Duodenal mucosa (tissue), 2 donors: ENCODE results near the gene EVC2.

Source experiments
- H3K27ac ChIP-seq: one replicate; pipeline ENCODE4 v1.7.0; 2013; ENCODE audit warnings: low read depth, low read length
- H3K27me3 ChIP-seq, 2 donors: one replicate each; pipeline ENCODE4 v1.7.0; 2013; ENCODE audit warnings: low read length in 2 of 2, control low read depth in 1 of 2; ENCODE audit not compliant: insufficient read depth in 2 of 2, control insufficient read depth in 1 of 2
- H3K36me3 ChIP-seq, 2 donors: one replicate each; pipeline ENCODE4 v1.7.0; 2013; ENCODE audit warnings: low read length in 2 of 2, control low read depth in 1 of 2; ENCODE audit not compliant: insufficient read depth in 2 of 2, control insufficient read depth in 1 of 2
- H3K4me1 ChIP-seq, 2 donors: one replicate each; pipeline ENCODE4 v1.7.0; 2013; ENCODE audit warnings: low read length in 2 of 2, control low read depth in 1 of 2; ENCODE audit not compliant: insufficient read depth in 2 of 2, control insufficient read depth in 1 of 2
- H3K4me3 ChIP-seq, 2 donors: one replicate each; pipeline ENCODE4 v1.7.0; 2013; ENCODE audit warnings: low read length in 2 of 2, low read depth in 1 of 2
- H3K9ac ChIP-seq, 2 donors: one replicate each; pipeline ENCODE4 v1.7.0; 2013; ENCODE audit warnings: low read length in 2 of 2, low read depth in 1 of 2
- H3K9me3 ChIP-seq, 2 donors: one replicate each; pipeline ENCODE4 v1.7.0; 2013; ENCODE audit warnings: low read length in 2 of 2, control low read depth in 1 of 2; ENCODE audit not compliant: control insufficient read depth in 1 of 2

EVC2 gene

DNA sequence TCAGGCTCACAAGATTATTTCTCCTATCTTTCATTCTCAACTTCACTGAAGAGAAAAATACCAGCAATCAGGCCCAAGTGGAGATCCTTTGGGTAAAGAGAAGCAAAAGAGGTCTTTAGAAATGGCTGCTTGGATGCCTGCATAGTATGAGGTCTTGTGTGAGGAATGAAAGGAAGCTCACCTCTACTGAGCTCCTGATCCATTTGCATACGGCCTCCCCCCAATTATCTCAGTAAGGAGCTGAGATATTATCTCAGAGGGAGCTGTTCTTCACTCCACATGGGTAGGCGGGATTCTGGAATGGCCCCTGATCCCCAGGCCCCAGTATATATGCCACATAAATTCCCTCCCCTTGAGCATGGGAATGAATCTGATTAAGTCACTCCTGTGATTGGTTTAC lies 75.8 kb downstream of the EVC2 start:
- Histone ChIP-seq H3K4me3 (no peak overlapping the region), H3K9me3 (no peaks in the 10 kb centered on the region), H3K27ac (no peak overlapping the region), H3K9ac (no peak overlapping the region), H3K4me1 (no peaks in the 10 kb centered on the region), H3K27me3 (no peaks in the 10 kb centered on the region), H3K36me3 (peaks cover 0 to 5% of the 10 kb centered on the region in 2 donors)

DNA sequence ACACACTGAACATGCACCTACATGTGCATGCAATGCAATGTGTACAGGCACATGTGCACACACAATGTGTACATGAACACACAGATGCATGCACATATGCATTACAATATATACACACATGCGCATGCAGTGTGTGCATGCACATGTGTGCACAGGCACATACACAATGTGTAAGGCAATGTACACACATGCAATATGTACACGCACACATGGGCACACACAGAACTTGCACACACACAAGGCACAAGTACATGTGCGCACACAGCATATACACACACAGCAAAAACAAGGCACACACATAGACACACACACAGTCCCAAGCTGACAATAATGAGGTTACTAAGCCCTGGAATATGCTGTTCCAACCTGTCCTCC lies 76.3 kb downstream of the EVC2 start:
- H3K4me1 ChIP-seq = no peaks in the 10 kb centered on the region
- no peak overlapping the region for H3K27ac ChIP-seq
- no peak overlapping the region for H3K9ac ChIP-seq
- no peaks in the 10 kb centered on the region for H3K9me3 ChIP-seq
- no peaks in the 10 kb centered on the region for H3K27me3 ChIP-seq
- peaks cover 0 to 5% of the 10 kb centered on the region in 2 donors for H3K36me3 ChIP-seq
- no peak overlapping the region for H3K4me3 ChIP-seq

DNA sequence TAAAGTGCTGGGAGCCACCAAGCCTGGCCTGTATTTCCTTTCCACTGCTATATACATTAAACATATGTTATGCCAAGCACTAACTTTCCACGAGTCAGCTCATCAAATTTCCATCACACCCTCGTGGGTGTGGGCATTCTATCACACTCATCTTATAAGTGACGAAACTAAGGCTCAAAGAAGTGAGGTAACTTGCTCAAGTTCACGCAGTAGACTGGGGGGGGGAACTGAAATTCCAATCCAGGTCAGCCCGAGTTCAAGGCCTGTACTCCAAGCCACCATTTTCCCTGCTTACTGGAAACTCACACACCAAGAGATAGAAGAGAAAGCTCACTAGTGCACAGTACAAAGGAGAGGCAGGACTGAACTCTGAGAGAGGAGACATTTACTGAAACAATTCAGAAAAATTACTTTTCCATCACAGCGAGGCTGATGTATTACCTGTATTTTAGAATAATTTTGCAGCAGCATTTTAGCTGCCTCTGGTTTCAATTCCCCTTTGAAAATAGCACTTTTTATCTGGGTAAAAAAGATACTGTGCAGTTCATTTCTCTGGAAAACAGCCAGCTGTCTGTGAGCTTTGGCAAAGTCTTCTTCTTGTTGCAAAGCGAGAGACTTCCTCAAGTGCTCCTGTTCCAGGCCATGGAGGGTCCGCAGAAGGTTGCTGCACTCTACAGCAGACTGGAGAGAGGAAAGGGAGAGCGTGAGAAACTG lies 76.8 kb downstream of the EVC2 start:
- Histone ChIP-seq H3K9me3 (no peaks in the 10 kb centered on the region), H3K36me3 (peaks cover 0 to 5% of the 10 kb centered on the region in 2 donors), H3K4me1 (no peaks in the 10 kb centered on the region), H3K4me3 (no peak overlapping the region), H3K27ac (no peak overlapping the region), H3K27me3 (no peaks in the 10 kb centered on the region), H3K9ac (no peak overlapping the region)

DNA sequence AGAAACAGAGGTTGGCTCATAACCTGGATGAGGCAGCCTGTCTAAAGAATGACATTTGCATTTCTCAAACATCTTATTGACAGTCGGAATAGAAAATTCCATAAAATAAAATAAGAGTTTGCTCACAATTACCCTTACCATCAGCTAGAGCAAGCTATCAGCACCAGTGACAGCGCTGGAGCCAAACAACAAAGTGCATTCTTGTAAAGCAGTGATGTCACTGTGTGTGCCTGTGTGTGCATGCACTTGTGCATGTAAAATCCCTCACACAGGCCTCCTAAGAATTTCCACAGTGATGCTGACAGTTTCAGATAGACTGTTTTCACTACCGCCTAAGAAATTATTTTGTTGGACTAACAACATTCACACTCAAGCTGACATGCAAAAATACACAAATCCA lies 77.6 kb downstream of the EVC2 start:
- Histone ChIP-seq H3K9me3 (no peaks in the 10 kb centered on the region), H3K27ac (no peak overlapping the region), H3K4me3 (no peak overlapping the region), H3K27me3 (no peaks in the 10 kb centered on the region), H3K9ac (no peak overlapping the region), H3K36me3 (peaks cover 0 to 5% of the 10 kb centered on the region in 2 donors), H3K4me1 (no peaks in the 10 kb centered on the region)

DNA sequence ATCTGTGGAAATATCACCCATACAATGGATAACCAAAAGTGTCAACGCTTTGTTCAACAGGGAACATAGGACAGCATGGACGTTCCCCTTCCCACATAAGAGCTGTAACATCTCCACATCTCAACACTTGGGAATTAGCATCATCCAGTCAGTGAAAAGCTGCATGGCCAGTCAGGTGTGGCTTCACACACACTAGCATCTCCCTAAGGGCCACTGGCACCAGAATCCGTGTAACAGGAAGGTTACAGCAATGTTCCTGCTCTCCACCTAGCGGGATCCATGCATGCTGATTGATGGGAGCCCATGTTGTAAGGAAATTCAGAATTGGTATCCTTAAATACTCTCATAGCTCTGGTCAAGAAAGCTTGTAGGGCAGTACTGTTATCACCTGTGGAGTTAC lies 78.8 kb downstream of the EVC2 start:
- Histone ChIP-seq H3K4me3 (no peak overlapping the region), H3K36me3 (peaks cover 6 to 12% of the 10 kb centered on the region in 2 donors), H3K9ac (no peak overlapping the region), H3K4me1 (no peaks in the 10 kb centered on the region), H3K27me3 (no peaks in the 10 kb centered on the region), H3K9me3 (no peaks in the 10 kb centered on the region), H3K27ac (no peak overlapping the region)

DNA sequence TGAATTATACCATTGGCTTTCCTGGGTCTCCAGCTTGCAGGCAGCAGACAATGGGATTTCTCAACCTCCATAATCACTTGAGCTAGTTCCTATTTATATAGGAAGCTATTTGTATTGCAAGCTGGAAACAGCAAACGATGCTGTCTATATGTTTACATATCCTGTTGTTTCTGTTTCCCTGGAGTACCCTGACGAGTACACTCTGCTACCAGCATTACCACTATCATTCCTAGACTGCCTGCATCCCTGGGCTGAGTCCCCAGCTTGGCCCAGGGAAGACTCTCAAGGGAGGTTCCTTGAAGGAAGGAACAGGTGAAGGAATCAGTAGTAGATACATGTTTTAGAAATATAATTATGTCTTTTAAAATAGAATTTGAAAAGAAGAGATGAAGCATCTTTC lies 81.4 kb downstream of the EVC2 start:
- peaks cover 7 to 12% of the 10 kb centered on the region in 2 donors for H3K36me3 ChIP-seq

DNA sequence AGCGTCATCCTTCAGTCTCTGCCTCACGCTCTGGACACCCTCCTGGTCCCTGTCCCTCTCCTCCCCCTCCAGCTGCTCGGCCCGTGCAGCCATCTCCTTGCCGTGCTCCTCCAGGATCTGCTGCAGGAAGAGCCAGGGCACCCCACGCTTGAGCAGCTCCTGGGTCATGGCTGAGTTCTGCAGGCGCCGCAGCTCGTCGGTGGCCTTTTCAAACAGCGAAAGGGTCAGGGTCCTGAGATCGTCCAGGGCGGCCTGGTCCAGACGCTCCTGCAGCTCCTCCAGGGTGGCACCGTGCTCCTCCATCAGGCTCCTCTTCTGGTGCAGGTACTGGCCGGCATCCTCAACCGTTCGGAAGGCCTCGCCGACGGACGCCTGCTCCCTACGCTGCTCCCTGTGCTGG lies 85.8 kb downstream of the EVC2 start:
- Histone ChIP-seq H3K27me3 (no peaks in the 10 kb centered on the region), H3K9me3 (no peaks in the 10 kb centered on the region), H3K9ac (no peak overlapping the region), H3K4me1 (no peaks in the 10 kb centered on the region), H3K27ac (no peak overlapping the region), H3K4me3 (no peak overlapping the region), H3K36me3 (peaks cover 7 to 14% of the 10 kb centered on the region in 2 donors)

More for the DNA sequence above, 81.4 kb downstream of the EVC2 start:
- H3K4me1 ChIP-seq = no peaks in the 10 kb centered on the region
- H3K27me3 ChIP-seq = no peaks in the 10 kb centered on the region
- H3K9ac ChIP-seq = no peak overlapping the region
- H3K9me3 ChIP-seq = no peaks in the 10 kb centered on the region
- H3K4me3 ChIP-seq = no peak overlapping the region
- H3K27ac ChIP-seq = no peak overlapping the region

DNA sequence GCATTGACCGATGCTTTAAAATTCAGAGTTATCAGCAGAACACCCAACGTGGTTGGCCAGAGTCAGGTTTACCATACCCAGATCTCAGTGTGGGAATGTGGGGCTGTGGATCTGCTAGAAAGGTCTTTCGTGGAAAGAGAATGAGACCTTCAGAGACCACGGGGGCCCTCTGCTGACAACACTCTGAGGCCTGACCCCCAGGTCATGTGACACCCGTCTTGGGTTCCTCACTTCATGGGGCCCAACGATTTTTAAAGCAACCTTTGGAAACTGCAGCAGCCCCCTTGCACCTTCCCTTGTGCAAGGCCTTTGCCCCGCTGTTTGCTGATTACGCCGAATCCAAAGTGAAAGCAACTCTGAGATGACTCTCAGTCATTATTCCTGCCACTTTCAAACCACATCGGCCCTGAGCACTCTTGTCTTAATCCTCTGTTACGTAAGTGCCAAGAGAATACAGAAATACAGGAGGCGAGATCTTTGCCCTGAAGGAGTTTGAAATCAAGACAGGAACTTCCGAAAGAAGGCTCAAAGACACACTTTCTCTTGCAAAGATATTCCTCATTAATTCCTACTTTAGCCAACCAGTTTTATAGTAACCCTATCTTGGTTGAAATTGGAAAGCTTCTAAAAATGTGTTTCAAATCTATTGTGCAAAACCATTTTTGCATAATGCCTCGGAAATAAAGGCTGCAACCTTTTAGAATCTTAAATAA lies 88.3 kb downstream of the EVC2 start:
- Histone ChIP-seq H3K27me3 (no peaks in the 10 kb centered on the region), H3K4me3 (no peak overlapping the region), H3K9me3 (no peaks in the 10 kb centered on the region), H3K27ac (no peak overlapping the region), H3K9ac (no peak overlapping the region), H3K36me3 (peaks cover 7 to 13% of the 10 kb centered on the region in 2 donors), H3K4me1 (no peaks in the 10 kb centered on the region)

DNA sequence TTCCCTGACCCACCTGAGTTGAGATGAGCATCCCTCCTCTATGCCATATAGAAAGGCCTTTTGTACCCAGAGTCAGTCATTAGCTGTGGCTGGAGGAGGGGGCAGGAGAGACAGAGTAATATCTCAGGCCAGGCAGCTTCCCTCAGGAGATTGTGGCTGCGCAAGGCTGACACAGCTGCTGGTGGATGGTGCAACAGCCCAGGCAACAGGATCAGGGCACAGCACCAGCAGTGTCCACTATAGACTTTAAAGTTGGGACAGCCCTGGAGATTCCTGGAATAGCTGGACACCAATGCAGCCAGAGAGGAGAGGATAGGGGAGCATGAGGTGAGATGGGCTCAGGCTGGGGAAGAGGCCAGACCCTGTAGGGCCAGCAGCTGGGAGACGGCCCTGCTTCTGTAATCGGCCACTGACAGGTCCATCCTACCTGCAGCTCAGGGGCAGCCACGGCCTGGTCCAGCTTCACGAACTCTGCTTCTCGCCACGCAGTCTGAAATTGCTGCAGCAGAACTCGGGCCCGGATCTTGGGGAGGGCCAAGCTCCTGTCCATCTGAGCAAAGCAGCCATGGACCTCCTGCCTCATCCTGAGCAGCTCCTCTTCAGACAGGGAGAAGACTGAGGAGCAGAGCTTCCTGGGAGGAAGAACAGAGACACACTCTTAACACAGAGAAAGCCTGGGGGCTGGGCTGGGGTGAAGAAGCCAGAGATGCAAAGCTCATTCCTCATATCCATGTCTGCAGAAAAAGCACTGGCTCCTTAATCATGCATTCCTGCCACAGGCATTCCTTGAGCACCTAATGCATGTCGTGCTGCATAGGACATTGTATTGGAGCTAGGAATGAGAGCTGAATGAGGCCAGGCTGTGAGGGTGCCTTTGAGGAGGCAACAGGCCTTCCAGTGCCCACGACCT lies 90.1 kb downstream of the EVC2 start:
- no peaks in the 10 kb centered on the region for H3K27me3 ChIP-seq
- no peaks in the 10 kb centered on the region for H3K9me3 ChIP-seq
- no peak overlapping the region for H3K27ac ChIP-seq
- no peaks in the 10 kb centered on the region for H3K4me1 ChIP-seq
- peaks cover 0 to 6% of the 10 kb centered on the region in 2 donors for H3K36me3 ChIP-seq
- H3K4me3 ChIP-seq = no peak overlapping the region
- H3K9ac ChIP-seq = no peak overlapping the region
